GM12878 (cell line): ENCODE results near the gene PRR29. TPM values are rescaled to one million over a fixed set of nuclear protein-coding genes. Genes with fewer than 3 reads are reported as not detected.
A peak's percentile ranks its signal among the peaks of the same experiment; 100 is the strongest.

Experiments
- ATAC-seq: fragments of 200-7000 bp; cut with Tn5 transposase; 3 replicates; pipeline ENCODE4 v1.9.1; 2020; ENCODE audit warnings: mild to moderate bottlenecking, moderate library complexity
- BruUV-seq: library from RNA; stranded (reverse); fragments of 400-500 nt; replicated peaks from 2 replicates; lab custom pipeline; 2021; lab: Mats Ljungman, UMichigan
- CTCF ChIA-PET: fragments of 300-600 bp; sonication (Branson Sonifier 250); formaldehyde crosslinking; extraction: SDS; loops from one replicate; lab custom pipeline; 2021; ENCODE audit warnings: inconsistent platforms; lab: Yijun Ruan, JAX
- POLR2A ChIA-PET: fragments of 350-600 bp; formaldehyde crosslinking; extraction: SDS; loops from one replicate; lab custom pipeline; 2021; ENCODE audit warnings: inconsistent platforms; lab: Charles Lee
- RAD21 ChIA-PET: fragments of 300-600 bp; sonication (Branson Sonifier 250); formaldehyde crosslinking; loops from one replicate; lab custom pipeline; 2023; ENCODE audit warnings: antibody characterized with exemption; ENCODE audit not compliant: unreplicated experiment; lab: Charles Lee
- SMC1A ChIA-PET: fragments of 300-600 bp; sonication (Branson Sonifier 250); formaldehyde crosslinking; loops from one replicate; lab custom pipeline; 2023; ENCODE audit not compliant: unreplicated experiment, uncharacterized antibody; lab: Charles Lee
- DNase-seq: peaks from one replicate; pipeline ENCODE4 v3.0.0-alpha.2; 2011; ENCODE audit warnings: low read depth, low spot score
- FAIRE-seq: peaks from 3 replicates; lab custom pipeline; 2011; peaks lifted over from hg19 to GRCh38; lab: Jason Lieb, UNC
- H2AFZ ChIP-seq: 2 replicates; pipeline ENCODE4 v1.6.0; 2011; ENCODE audit warnings: low read depth, low read length, control low read depth; ENCODE audit not compliant: control insufficient read depth
- H3K27ac ChIP-seq: 2 replicates; pipeline ENCODE4 v1.5.1; 2011; ENCODE audit warnings: control low read depth; ENCODE audit not compliant: control insufficient read depth, insufficient read depth
- H3K27me3 ChIP-seq, 2 experiments: replicated peaks in 1 of 2; 2 replicates each; pipeline versions ENCODE4 v1.6.0 to v1.6.1; 2011; ENCODE audit warnings: low read length in 1 of 2; ENCODE audit not compliant: control insufficient read depth in 2 of 2, insufficient read depth in 2 of 2
- H3K36me3 ChIP-seq, 2 experiments: 2 replicates each; pipeline ENCODE4 v1.5.1; 2011; ENCODE audit warnings: low read length in 1 of 2; ENCODE audit not compliant: control insufficient read depth in 2 of 2, insufficient read depth in 2 of 2
- H3K4me1 ChIP-seq: 2 replicates; pipeline ENCODE4 v1.6.1; 2011; ENCODE audit warnings: mild to moderate bottlenecking, low read length, moderate library complexity, mixed read lengths; ENCODE audit not compliant: control insufficient read depth, insufficient read depth
- H3K4me2 ChIP-seq: 2 replicates; pipeline ENCODE4 v1.6.0; 2011; ENCODE audit warnings: control low read depth; ENCODE audit not compliant: control insufficient read depth, insufficient read depth
- H3K4me3 ChIP-seq: fragments of 200-600 bp; sonication (generic); 2 replicates; pipeline ENCODE4 v1.5.1; 2016
- H3K79me2 ChIP-seq: 2 replicates; pipeline ENCODE4 v1.6.0; 2011; ENCODE audit warnings: low read length; ENCODE audit not compliant: control insufficient read depth, insufficient read depth
- H3K9ac ChIP-seq: 2 replicates; pipeline ENCODE4 v1.8.0; 2011; ENCODE audit warnings: low read length, control low read depth, mixed read lengths; ENCODE audit not compliant: control insufficient read depth, insufficient read depth
- H3K9me3 ChIP-seq: replicated peaks from 3 replicates; pipeline ENCODE4 v1.5.1; 2011; ENCODE audit warnings: mild to moderate bottlenecking, low read length; ENCODE audit not compliant: control insufficient read depth, insufficient read depth
- H4K20me1 ChIP-seq: 2 replicates; pipeline ENCODE4 v1.6.0; 2011; ENCODE audit not compliant: control insufficient read depth, insufficient read depth
- JUNB ChIP-seq: IDR thresholded peaks from 2 replicates; pipeline ENCODE4 v1.6.1; 2016; ENCODE audit warnings: antibody characterized with exemption, mild to moderate bottlenecking
- NR2F1 ChIP-seq: fragments of 450-650 bp; conservative IDR thresholded peaks from 2 replicates; pipeline ENCODE4 v1.6.1; 2017; ENCODE audit warnings: mild to moderate bottlenecking
- NRF1 ChIP-seq: conservative IDR thresholded peaks from 2 replicates; pipeline ENCODE4 v1.6.1; 2011; ENCODE audit warnings: mild to moderate bottlenecking, low read depth, low read length, improper control_type of control experiment
- PKNOX1 ChIP-seq: fragments of 450-650 bp; IDR thresholded peaks from 2 replicates; pipeline ENCODE4 v1.6.1; 2016; ENCODE audit warnings: mild to moderate bottlenecking
- SIN3A ChIP-seq: IDR thresholded peaks from 2 replicates; pipeline ENCODE4 v1.6.1; 2012; ENCODE audit warnings: low read depth, low read length, improper control_type of control experiment
- SREBF2 ChIP-seq: IDR thresholded peaks from 2 replicates; pipeline ENCODE4 v1.6.1; 2012; ENCODE audit warnings: mild to moderate bottlenecking, low read length
- TCF12 ChIP-seq: IDR thresholded peaks from 2 replicates; pipeline ENCODE4 v1.6.1; 2011; ENCODE audit warnings: low read depth, mild to moderate bottlenecking, low read length
- ZBTB11 ChIP-seq: fragments of 450-650 bp; formaldehyde crosslinking; IDR thresholded peaks from 2 replicates; pipeline ENCODE4 v1.5.0; 2022; ENCODE audit warnings: mild to moderate bottlenecking, missing genetic modification characterization
- ZNF687 ChIP-seq: fragments of 450-650 bp; IDR thresholded peaks from 2 replicates; pipeline ENCODE4 v1.6.1; 2017; ENCODE audit warnings: mild to moderate bottlenecking, moderate library complexity
- WGBS: methylation state at CpG from one replicate; pipeline ENCODE4 v1.1.6; 2016; ENCODE audit warnings: low lambda C conversion rate; ENCODE audit not compliant: insufficient replicate concordance, insufficient coverage; ENCODE audit errors: missing lambda C conversion rate; 5-methylcytosine and 5-hydroxymethylcytosine counted together
- in situ Hi-C: fragments of 300-500 bp; cut with MboI; formaldehyde crosslinking; loops from 9 replicates; pipeline ENCODE4 v1.14.3; 2018; ENCODE audit warnings: mixed read lengths
- intact Hi-C: fragments of 100-400 bp; cut with micrococcal nuclease; formaldehyde crosslinking; loops from one replicate; pipeline ENCODE4 v1.14.2; 2022; ENCODE audit not compliant: unreplicated experiment
- polyA plus RNA-seq, 11 experiments: library from polyadenylated mRNA; depleted of rRNA in 4 of 11; unstranded in 6 of 11; stranded (reverse) in 5 of 11; fragments of >200 nt; fragmentation: Nextera tagmentation in 4 of 11; fragmentation: Illumina TruSeq in 1 of 11; extraction: Ambion mirVana in 4 of 11; extraction: Trizol in 1 of 11; gene quantifications; 1 replicate in 1 of 11; 2 replicates in 10 of 11; pipeline versions ENCODE4 v1.2.1 to v1.2.3, GENCODE V29; 2011 to 2016; ENCODE audit warnings: inconsistent platforms in 2 of 11, missing spikeins in 2 of 11, low read depth in 1 of 11
- total RNA-seq, 4 experiments: library from RNA; depleted of rRNA in 3 of 4; stranded (reverse); fragments of >200 nt in 3 of 4; fragmentation: Illumina TruSeq in 1 of 4; extraction: Trizol in 1 of 4; gene quantifications; 2 replicates each; pipeline versions ENCODE4 v1.2.1 to v1.2.3, GENCODE V29; 2013 to 2021
- TF ChIP-seq, protein P1 (sequence below): IDR thresholded peaks from 2 replicates; pipeline ENCODE4 v1.6.1; 2011; ENCODE audit warnings: low read depth, low read length, improper control_type of control experiment, borderline replicate concordance

The PRR29 gene
- total and polyA plus RNA-seq, 10 of the 15 experiments (the other 5 are each of a cell fraction or from before 2014, with no cell fraction given), result 0.01 to 2.4 (median 0.18) TPM; not detected in 3

DNA sequence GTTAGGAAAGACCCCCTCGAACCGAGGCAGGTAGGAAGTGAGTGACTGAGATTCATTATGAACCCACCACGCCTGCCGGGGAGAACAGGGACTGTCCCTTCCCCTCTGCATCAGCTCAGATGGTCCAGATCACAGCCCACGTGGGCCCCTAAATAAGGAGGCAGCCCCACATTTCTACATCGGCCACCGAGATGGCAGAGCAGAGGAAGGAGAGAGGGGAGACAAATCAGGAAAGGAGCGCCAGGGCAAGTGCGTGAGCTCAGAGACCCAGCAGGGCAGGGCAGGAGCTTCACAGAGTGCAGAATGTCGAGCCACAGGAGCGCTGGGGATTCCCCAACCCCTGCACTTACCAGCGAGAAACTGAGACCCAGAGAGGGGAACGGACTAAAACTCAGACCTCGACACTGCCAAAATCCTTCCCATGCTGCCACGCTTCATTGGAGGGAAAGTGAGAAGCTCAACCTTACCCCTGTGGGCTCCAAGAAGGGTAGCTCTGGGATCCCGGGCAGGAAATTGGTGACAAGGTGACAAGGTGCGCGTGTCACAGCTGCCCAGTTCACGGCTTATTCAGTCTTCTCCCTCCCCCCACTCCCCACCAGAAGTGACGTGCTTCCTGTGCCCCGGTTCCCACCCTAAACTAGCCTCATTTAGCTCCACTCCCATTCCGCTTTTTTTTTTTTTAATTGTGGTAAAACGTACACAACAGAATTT, 22.1 kb downstream of the PRR29 start, which contains the start of gene ICAM2 (continued):
- TF ChIP-seq ZNF687, result peak; percentile 78
- no peak for TF ChIP-seq SIN3A
- TF ChIP-seq NRF1, result 0 out of 2 replicates have a peak, but pooled peaks have one; percentile 2
- TF ChIP-seq SREBF2, result no peak

GRCh38 chr17:64022611-64023063, 24.5 kb downstream of the PRR29 start:
- Histone ChIP-seq H3K27me3 (no peaks in the 10 kb centered on the region), H3K4me3 (no peak overlapping the region), H2AFZ (no peak overlapping the region), H3K4me2 (no peak overlapping the region), H3K27ac (no peak overlapping the region), H3K9ac (no peak overlapping the region), H3K4me1 (peaks cover 12% of the 10 kb centered on the region), H3K36me3 (no peaks in the 10 kb centered on the region), H4K20me1 (no peaks in the 10 kb centered on the region), H3K9me3 (no peaks in the 10 kb centered on the region), H3K79me2 (peaks cover 15% of the 10 kb centered on the region)
- ChIA-PET RAD21 (interaction anchor here (0.5 to 7.4 kb wide), 7 partner anchors 72 to 441 kb away, joined by 3 to 105 read pairs (median 4); partner anchors contain the start of gene GH1), POLR2A (interaction anchor here (0.6 to 2.2 kb wide), 5 partner anchors 24 to 108 kb away, joined by 4 to 10 read pairs (median 5); partner anchors contain the start of gene ERN1), CTCF (interaction anchor here (0.8 to 11.2 kb wide), 9 partner anchors 28 to 118 kb away, joined by 3 to 351 read pairs (median 5); partner anchors contain the start of genes CD79B, CSHL1, ERN1 and GH1), SMC1A (interaction anchor here (0.7 to 15.0 kb wide), 9 partner anchors 20 to 111 kb away, joined by 3 to 570 read pairs (median 5); partner anchors contain the start of genes ERN1 and GH1)
- no TSS peak for BruUV-seq
- DNase-seq (no peak), ATAC-seq (no peak), FAIRE-seq (no peak)
- intact Hi-C loops (no loop called here), in situ Hi-C loops (loop anchor here (5.0 kb wide), 1 partner anchor 100 kb away; no protein-coding TSS in a partner anchor)
- WGBS, result 74% methylated on average over 5 of the region's 5 CpGs
- TF ChIP-seq ZBTB11 (no peak), JUNB (no peak), TCF12 (no peak), PKNOX1 (no peak), NR2F1 (no peak)
- TF ChIP-seq, protein P1, sequence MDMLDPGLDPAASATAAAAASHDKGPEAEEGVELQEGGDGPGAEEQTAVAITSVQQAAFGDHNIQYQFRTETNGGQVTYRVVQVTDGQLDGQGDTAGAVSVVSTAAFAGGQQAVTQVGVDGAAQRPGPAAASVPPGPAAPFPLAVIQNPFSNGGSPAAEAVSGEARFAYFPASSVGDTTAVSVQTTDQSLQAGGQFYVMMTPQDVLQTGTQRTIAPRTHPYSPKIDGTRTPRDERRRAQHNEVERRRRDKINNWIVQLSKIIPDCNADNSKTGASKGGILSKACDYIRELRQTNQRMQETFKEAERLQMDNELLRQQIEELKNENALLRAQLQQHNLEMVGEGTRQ, result no peak
